GM06990 (cell line): ENCODE results near the gene BCL2L13.

Experiments
- DNase-seq: peaks from one replicate; pipeline ENCODE4 v3.0.0-alpha.2; 2011; ENCODE audit not compliant: insufficient read length; ENCODE audit errors: extremely low read depth
- H3K27me3 ChIP-seq: replicated peaks from 2 replicates; pipeline ENCODE4 v1.6.0; 2011; ENCODE audit warnings: low read length; ENCODE audit not compliant: control insufficient read depth, insufficient read depth
- H3K36me3 ChIP-seq: 2 replicates; pipeline ENCODE4 v1.5.1; 2011; ENCODE audit warnings: low read length; ENCODE audit not compliant: control insufficient read depth, insufficient read depth
- H3K4me3 ChIP-seq: replicated peaks from 2 replicates; pipeline ENCODE4 v1.5.1; 2011; ENCODE audit warnings: low read depth, mild to moderate bottlenecking, control low read depth, low read length
- TF ChIP-seq, protein P1 (sequence below): IDR thresholded peaks from 2 replicates; pipeline ENCODE4 v1.5.1; 2011; ENCODE audit warnings: low read length, control low read depth, mild to moderate bottlenecking, inconsistent platforms; ENCODE audit not compliant: insufficient read depth, poor library complexity, severe bottlenecking

Gene BCL2L13

DNA sequence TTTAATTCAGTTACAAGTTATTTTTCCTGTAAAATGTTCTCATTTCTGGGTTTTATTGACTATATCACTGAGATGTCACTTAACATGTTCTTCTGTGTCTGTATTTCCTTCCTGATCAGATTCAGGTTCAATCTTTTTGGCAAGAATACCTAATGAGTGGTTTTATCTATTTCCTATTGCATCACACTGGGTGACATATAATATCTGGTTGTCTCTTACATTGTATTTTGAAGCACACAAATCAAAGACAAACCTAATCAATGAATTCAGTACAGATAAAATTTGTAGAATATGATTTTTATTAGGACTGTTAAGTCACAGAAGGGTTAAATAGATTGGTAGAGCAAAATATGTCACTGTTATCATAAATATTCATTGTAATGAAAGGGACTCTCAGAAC lies 60.4 kb downstream of the BCL2L13 start:
- TF ChIP-seq, protein P1, sequence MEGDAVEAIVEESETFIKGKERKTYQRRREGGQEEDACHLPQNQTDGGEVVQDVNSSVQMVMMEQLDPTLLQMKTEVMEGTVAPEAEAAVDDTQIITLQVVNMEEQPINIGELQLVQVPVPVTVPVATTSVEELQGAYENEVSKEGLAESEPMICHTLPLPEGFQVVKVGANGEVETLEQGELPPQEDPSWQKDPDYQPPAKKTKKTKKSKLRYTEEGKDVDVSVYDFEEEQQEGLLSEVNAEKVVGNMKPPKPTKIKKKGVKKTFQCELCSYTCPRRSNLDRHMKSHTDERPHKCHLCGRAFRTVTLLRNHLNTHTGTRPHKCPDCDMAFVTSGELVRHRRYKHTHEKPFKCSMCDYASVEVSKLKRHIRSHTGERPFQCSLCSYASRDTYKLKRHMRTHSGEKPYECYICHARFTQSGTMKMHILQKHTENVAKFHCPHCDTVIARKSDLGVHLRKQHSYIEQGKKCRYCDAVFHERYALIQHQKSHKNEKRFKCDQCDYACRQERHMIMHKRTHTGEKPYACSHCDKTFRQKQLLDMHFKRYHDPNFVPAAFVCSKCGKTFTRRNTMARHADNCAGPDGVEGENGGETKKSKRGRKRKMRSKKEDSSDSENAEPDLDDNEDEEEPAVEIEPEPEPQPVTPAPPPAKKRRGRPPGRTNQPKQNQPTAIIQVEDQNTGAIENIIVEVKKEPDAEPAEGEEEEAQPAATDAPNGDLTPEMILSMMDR = no peak
- Histone ChIP-seq H3K4me3 (no peak overlapping the region), H3K36me3 (no peaks in the 10 kb centered on the region; the same call in 1 of the 2 replicates), H3K27me3 (no peaks in the 10 kb centered on the region)
- no peak for DNase-seq

DNA sequence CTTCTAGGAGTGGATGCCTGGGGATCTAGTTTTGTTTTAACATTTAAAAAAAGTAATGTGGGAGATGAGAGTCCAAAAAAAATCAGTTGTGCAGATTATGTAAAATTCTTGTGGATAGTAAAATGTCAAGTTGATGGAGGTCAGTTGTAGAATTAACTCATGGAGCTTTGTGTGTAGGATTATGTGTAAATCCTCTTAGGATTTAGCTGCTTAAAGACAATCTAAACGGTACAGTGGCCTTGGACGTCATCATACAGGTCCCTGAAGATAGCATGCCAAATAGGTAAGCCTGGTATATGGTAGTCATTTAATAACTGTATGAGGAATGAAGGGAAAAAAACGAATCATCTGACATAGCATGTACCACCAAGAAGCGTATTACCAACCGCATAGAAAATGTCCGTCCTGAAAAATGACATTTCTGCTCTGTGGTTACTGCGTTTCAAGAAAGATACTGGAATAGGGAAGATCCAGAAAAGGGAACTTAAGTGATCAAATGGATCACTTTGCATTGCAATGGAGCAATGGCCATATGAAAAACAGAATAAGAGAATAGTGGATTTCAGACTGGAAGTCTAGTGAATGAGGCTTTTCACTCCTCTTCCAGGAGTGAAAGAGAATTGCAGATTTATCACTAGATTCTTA lies 61.3 kb downstream of the BCL2L13 start:
- no peaks in the 10 kb centered on the region; the same call in 1 of the 2 replicates for H3K36me3 ChIP-seq

DNA sequence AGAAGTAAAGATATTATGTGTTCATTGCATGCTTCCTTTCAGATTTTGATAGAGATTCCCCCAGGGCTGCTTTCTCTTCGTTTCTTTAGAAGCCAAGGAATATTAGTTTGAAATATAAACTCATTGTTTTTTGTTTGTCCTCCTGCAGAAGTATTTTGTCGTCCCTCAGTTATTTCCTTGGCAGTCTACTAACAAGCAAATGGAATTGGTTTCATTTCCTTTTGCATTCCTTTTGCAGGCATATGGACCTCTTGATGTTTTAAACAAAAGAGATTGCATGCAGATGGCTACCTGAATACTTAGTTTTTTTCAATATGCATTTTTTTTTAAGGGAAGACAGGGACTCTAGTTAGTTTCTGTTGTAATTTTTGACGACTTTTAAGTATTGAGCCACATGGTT lies 62.2 kb downstream of the BCL2L13 start:
- no peak for DNase-seq
- H3K36me3 ChIP-seq = no peaks in the 10 kb centered on the region; the same call in 1 of the 2 replicates
- H3K4me3 ChIP-seq = no peak overlapping the region
- H3K27me3 ChIP-seq = no peaks in the 10 kb centered on the region
- TF ChIP-seq, protein P1 = no peak

More for the DNA sequence above, 61.3 kb downstream of the BCL2L13 start:
- DNase-seq = no peak
- Histone ChIP-seq H3K4me3 (no peak overlapping the region), H3K27me3 (no peaks in the 10 kb centered on the region)
- TF ChIP-seq, protein P1 = no peak

DNA sequence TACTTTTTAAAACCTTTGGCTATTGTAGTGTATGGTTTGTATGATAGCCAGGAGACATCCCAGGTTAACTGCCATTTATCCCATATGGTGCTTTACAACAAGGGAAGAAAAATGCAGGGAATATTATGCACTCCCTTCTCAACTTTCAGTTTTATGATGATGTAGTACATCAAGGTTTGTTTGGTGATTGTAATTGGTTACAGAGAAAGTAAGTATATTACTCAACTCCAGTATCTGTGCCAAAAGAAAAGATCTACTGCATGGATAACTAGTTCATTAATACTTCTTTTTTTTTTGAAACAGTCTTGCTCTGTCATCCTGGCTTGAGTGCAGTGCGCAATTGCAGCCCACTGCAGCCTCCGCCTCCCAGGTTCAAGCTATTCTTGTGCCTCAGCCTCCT lies 65.3 kb downstream of the BCL2L13 start:
- DNase-seq = no peak
- Histone ChIP-seq H3K27me3 (no peaks in the 10 kb centered on the region), H3K36me3 (no peaks in the 10 kb centered on the region; the same call in 1 of the 2 replicates), H3K4me3 (no peak overlapping the region)
- TF ChIP-seq, protein P1 = no peak

DNA sequence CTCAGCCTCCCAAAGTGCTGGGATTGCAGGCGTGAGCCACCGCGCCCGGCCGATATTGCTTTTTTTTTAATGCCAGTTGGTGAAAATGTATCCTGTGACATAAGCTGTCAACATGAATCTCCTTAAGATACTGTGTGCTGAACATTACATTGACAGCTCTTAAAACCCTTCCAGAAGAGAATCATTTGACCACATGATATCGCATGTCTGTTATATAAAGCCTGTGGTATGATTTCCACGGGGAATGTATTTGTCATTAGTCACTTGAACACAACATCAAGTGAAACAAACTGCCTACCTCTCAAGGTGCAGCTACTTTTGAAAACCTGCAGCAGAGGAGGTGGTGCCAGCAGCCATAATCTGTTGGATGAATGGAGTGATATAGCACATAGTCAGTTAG lies 67.0 kb downstream of the BCL2L13 start:
- H3K36me3 ChIP-seq = no peaks in the 10 kb centered on the region; the same call in 1 of the 2 replicates
- no peaks in the 10 kb centered on the region for H3K27me3 ChIP-seq
- no peak for DNase-seq
- H3K4me3 ChIP-seq = no peak overlapping the region
- TF ChIP-seq, protein P1 = no peak
